ENCODE measurements around the gene VPREB1. TPM values are rescaled to one million over a fixed set of nuclear protein-coding genes. Genes with fewer than 3 reads are reported as not detected.
"Not testable (repeated sequence)": the region's sequence is repeated elsewhere in the genome, so short reads cannot be mapped to it uniquely, and the experiment has no call there.

Gene VPREB1
- total RNA-seq, 2 experiments from 2014 or later, result not detected

DNA sequence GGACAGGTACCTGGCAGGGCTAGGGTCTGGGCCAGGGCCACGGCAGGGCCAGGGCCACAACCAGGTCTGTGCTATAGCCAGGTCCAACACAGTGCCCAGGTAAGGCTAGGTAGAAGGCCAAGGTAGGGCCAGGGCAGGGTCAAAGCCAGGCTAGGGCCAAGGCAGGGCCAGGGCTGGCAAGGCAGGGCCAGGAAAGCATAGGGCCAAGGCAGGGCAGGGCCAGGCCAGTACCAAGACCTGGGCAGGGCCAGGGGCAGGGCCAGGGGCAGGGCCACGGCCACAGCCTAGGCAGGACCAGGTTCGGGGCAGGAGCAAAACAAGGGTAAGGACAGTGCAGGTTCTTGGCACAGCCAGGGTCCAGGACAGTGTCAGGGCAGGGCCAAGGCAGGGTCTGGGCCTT, 48.1 kb downstream of the VPREB1 start:
- not testable (repeated sequence) for H3K9me3 Mint-ChIP-seq, DNase-seq, H3K36me3 Mint-ChIP-seq, H3K4me3 Mint-ChIP-seq, H3K27ac Mint-ChIP-seq, H3K4me1 Mint-ChIP-seq, H3K27me3 Mint-ChIP-seq

DNA sequence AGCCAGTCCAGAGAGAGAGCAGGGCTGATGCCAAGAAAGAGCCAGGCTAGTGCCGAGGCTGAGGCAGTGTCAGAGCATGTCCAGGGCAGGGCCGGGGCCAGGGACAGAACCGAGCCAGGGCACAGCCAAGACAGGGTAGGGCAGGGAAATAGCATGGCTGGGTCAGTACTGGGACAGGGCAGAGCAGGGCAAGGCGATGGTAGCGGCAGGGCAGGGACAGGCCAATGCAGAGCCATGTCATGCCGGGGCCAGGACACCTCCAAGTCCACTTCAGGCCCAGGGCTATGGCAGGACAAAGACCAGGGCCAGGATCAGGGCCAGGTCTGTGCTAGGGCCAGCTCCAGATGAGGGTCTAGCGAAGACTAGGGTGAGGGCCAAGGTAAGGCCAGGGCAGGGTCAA, 48.9 kb downstream of the VPREB1 start:
- H3K36me3 Mint-ChIP-seq, H3K9me3 Mint-ChIP-seq, DNase-seq, H3K27me3 Mint-ChIP-seq, H3K27ac Mint-ChIP-seq, H3K4me3 Mint-ChIP-seq, H3K4me1 Mint-ChIP-seq: not testable (repeated sequence)

DNA sequence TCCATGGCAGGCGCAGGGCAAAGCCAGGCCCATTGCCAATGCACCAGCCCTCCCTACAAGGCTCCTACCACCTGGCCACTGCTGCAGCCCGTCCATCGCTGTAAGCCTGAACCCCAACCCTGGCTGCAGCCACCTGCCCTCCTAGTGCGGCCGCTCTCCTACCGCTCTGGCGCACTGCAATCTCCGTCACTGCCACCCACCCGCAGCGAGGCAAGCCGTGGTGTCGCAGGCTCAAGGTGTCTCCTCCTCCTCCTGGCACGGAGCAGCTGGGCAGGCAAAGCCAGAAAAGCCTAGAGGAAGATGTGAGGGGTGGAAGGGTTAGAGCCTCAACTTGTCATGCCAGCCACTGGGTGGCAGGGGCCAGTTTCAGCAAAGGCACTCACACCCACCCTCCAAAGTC, 50.1 kb downstream of the VPREB1 start:
- H3K4me3 Mint-ChIP-seq, DNase-seq, H3K9me3 Mint-ChIP-seq, H3K36me3 Mint-ChIP-seq, H3K27ac Mint-ChIP-seq, H3K27me3 Mint-ChIP-seq: not testable (repeated sequence)
- H3K4me1 Mint-ChIP-seq, result peaks cover 11% of the 10 kb centered on the region
